GM19023 (cell line): ENCODE results near the gene ZNF138.

ENCODE experiments used
- ATAC-seq: cut with Tn5 transposase; IDR thresholded peaks from one replicate; pipeline ENCODE4 v1.9.1; 2021; ENCODE audit warnings: mild to moderate bottlenecking, moderate library complexity; ENCODE audit not compliant: unreplicated experiment

Gene ZNF138

DNA sequence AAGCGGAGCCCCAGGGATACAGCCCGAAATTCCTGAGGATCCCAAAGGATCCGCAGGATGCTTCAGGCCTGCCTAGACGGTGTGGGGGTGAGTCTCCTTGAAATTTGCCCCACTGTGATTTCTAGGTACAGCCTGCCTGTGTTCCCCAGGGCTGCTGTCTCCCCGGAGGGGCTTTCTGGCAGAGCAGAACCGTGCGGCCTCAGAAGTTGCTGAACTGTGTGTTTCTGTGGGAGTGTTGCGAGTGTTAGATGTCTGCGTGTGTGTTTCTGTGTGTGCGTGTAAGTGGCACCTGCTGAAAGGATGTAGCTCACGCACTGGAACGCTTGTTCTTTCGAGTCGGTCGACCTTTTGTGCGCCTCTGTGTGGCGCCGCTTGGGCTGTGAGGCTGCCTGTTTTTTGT, 81.0 kb downstream of the ZNF138 start:
- no peak for ATAC-seq

GRCh38 chr7:64875658-64876406, 81.6 kb downstream of the ZNF138 start:
- ATAC-seq: no peak

- ATAC-seq: peak; percentile 71
Observed at GRCh38 chr7:64876792-64877713, 82.8 kb downstream of the ZNF138 start.

- ATAC-seq: no peak
Observed at GRCh38 chr7:64877714-64878610, 83.7 kb downstream of the ZNF138 start.

GRCh38 chr7:64878684-64879083, 84.5 kb downstream of the ZNF138 start:
- no peak for ATAC-seq

DNA sequence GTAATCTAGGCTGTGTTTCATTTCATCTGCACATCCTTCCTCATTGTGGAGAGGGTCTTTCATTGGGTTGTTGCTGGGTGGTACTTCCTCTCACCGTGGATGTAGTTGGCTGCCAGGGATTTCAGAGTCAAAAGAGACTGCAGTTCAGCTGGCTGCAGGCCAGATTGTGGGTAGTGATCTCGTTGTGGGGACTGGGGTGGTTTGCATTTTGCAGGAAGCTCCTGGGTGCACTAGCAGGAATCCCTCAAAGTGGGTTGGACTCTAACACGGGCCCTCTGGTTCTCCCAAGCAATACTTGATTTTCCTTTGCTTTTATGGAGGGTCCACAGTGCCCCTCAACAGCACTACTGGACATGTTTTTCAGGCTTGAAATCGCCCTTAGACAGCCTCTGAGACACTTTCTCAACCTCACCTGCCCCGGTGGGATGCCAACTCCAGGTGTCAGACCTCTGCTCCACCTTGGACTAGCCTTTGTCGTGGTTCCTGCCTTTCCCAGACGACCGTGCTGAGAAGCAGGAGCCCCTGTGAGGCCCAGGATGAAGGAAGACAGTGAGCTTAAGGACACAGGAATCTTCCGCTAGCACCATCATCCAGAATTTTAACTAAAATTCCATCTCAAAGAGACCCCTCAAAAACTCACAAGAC, 85.0 kb downstream of the ZNF138 start:
- no peak for ATAC-seq

GRCh38 chr7:64879800-64880199, 85.6 kb downstream of the ZNF138 start:
- ATAC-seq: no peak

- ATAC-seq: no peak
Observed at GRCh38 chr7:64880322-64881297, 86.4 kb downstream of the ZNF138 start.

GRCh38 chr7:64881461-64882287, 87.4 kb downstream of the ZNF138 start:
- ATAC-seq: no peak

DNA sequence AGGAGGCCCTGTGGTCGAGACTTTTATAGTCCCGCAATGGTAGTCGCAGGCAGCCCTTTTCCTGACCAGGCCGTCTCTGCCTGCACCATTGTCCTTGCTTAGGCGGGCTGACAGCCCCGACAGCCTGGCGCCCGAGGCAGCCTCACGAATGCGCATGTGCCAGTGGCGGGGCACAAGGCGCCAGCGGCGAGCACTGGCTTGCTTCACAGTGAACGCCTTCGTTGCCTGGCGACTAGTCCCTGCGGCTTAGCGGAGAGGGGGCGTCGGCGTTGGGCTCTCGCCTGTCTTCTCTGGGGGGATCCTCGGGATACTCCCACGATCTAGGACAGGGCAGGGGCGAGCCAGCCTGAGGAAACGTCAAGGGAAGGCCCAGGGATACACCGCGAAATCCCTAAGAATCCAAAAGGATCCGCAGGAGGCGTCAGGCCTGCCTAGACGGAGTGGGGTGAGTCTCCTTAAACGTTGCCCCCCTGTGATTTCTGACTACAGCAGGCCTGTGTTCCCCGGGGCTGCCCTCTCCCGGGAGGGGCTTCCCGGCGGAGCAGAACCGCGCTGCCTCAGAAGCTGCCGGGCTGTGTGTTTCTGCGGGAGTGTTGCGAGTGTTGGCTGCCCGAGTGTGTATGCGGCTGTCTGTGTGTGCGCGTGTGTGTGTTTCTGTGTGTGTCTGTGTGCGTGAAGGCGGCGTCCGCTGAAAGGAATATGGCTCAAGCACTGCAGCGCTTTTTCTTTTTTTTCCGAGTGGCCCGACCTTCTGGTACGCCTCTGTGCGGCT, 88.3 kb downstream of the ZNF138 start:
- no peak for ATAC-seq
